Activated gamma-delta T cell treated with Interleukin-2 at 50 U/mL for 16 hours (primary cell): ENCODE data around the gene IVL.
A peak's percentile ranks its signal among the peaks of the same experiment; 100 is the strongest.

Source experiments
- DNase-seq: peaks from one replicate; pipeline ENCODE4 v3.0.0-alpha.2; 2020

Gene IVL

GRCh38 chr1:152907686-152908601 lies at the start of gene IVL:
Gene IVL, plus strand, starts transcription at chr1:152908546. Its CDS starts 1,252 bp downstream, at chr1:152909798.
- no peak for DNase-seq

- DNase-seq = no peak
Measured at GRCh38 chr1:152859696-152860095, 48.6 kb upstream of the IVL start, which contains the start of gene LCE7A. Gene LCE7A, plus strand, starts transcription at chr1:152859996. Its CDS starts 702 bp downstream, at chr1:152860698.

- no peak for DNase-seq
Measured at GRCh38 chr1:152860129-152860528, 48.2 kb upstream of the IVL start.

GRCh38 chr1:152861374-152861773 lies 47.0 kb upstream of the IVL start:
- no peak for DNase-seq

GRCh38 chr1:152864443-152864842 lies 43.9 kb upstream of the IVL start:
- DNase-seq = no peak

- no peak for DNase-seq
Measured at GRCh38 chr1:152866321-152866720, 42.0 kb upstream of the IVL start.

- DNase-seq = peak; percentile 45
Measured at GRCh38 chr1:152869808-152870419, 38.4 kb upstream of the IVL start.

GRCh38 chr1:152870831-152871730 lies 37.3 kb upstream of the IVL start:
- no peak for DNase-seq

- DNase-seq = no peak
Measured at GRCh38 chr1:152871731-152872126, 36.6 kb upstream of the IVL start.

GRCh38 chr1:152873495-152873894 lies 34.9 kb upstream of the IVL start:
- no peak for DNase-seq

- DNase-seq = no peak
Measured at GRCh38 chr1:152876827-152877226, 31.5 kb upstream of the IVL start.

- DNase-seq = no peak
Measured at GRCh38 chr1:152878042-152878441, 30.3 kb upstream of the IVL start, which contains the start of gene SMCP. Gene SMCP, plus strand, starts transcription at chr1:152878322. Its CDS starts 6,101 bp downstream, at chr1:152884423.

GRCh38 chr1:152879559-152880198 lies 28.7 kb upstream of the IVL start:
- no peak for DNase-seq

- DNase-seq = no peak
Measured at GRCh38 chr1:152880316-152880715, 28.0 kb upstream of the IVL start.

- no peak for DNase-seq
Measured at GRCh38 chr1:152880907-152881306, 27.4 kb upstream of the IVL start.

- no peak for DNase-seq
Measured at GRCh38 chr1:152884085-152884484, 24.3 kb upstream of the IVL start.

- DNase-seq = no peak
Measured at GRCh38 chr1:152884506-152884905, 23.8 kb upstream of the IVL start.

GRCh38 chr1:152884966-152885624 lies 23.3 kb upstream of the IVL start:
- no peak for DNase-seq

GRCh38 chr1:152886085-152886484 lies 22.3 kb upstream of the IVL start:
- DNase-seq = no peak

GRCh38 chr1:152886758-152887409 lies 21.5 kb upstream of the IVL start:
- no peak for DNase-seq

GRCh38 chr1:152888126-152888525 lies 20.2 kb upstream of the IVL start:
- DNase-seq = no peak
